GM12878 (cell line): Measurements from ENCODE around the gene RRP12. TPM values are rescaled to one million over a fixed set of nuclear protein-coding genes. Genes with fewer than 3 reads are reported as not detected.

Experiments
- ATAC-seq: fragments of 200-7000 bp; cut with Tn5 transposase; 3 replicates; pipeline ENCODE4 v1.9.1; 2020; ENCODE audit warnings: mild to moderate bottlenecking, moderate library complexity
- BruUV-seq: library from RNA; stranded (reverse); fragments of 400-500 nt; replicated peaks from 2 replicates; lab custom pipeline; 2021; lab: Mats Ljungman, UMichigan
- CTCF ChIA-PET: fragments of 300-600 bp; sonication (Branson Sonifier 250); formaldehyde crosslinking; extraction: SDS; loops from one replicate; lab custom pipeline; 2021; ENCODE audit warnings: inconsistent platforms; lab: Yijun Ruan, JAX
- POLR2A ChIA-PET: fragments of 350-600 bp; formaldehyde crosslinking; extraction: SDS; loops from one replicate; lab custom pipeline; 2021; ENCODE audit warnings: inconsistent platforms; lab: Charles Lee
- RAD21 ChIA-PET: fragments of 300-600 bp; sonication (Branson Sonifier 250); formaldehyde crosslinking; loops from one replicate; lab custom pipeline; 2023; ENCODE audit warnings: antibody characterized with exemption; ENCODE audit not compliant: unreplicated experiment; lab: Charles Lee
- SMC1A ChIA-PET: fragments of 300-600 bp; sonication (Branson Sonifier 250); formaldehyde crosslinking; loops from one replicate; lab custom pipeline; 2023; ENCODE audit not compliant: unreplicated experiment, uncharacterized antibody; lab: Charles Lee
- DNase-seq: peaks from one replicate; pipeline ENCODE4 v3.0.0-alpha.2; 2011; ENCODE audit warnings: low read depth, low spot score
- FAIRE-seq: peaks from 3 replicates; lab custom pipeline; 2011; peaks lifted over from hg19 to GRCh38; lab: Jason Lieb, UNC
- H2AFZ ChIP-seq: 2 replicates; pipeline ENCODE4 v1.6.0; 2011; ENCODE audit warnings: low read depth, low read length, control low read depth; ENCODE audit not compliant: control insufficient read depth
- H3K27ac ChIP-seq: 2 replicates; pipeline ENCODE4 v1.5.1; 2011; ENCODE audit warnings: control low read depth; ENCODE audit not compliant: control insufficient read depth, insufficient read depth
- H3K27me3 ChIP-seq, 2 experiments: replicated peaks in 1 of 2; 2 replicates each; pipeline versions ENCODE4 v1.6.0 to v1.6.1; 2011; ENCODE audit warnings: low read length in 1 of 2; ENCODE audit not compliant: control insufficient read depth in 2 of 2, insufficient read depth in 2 of 2
- H3K36me3 ChIP-seq, 2 experiments: 2 replicates each; pipeline ENCODE4 v1.5.1; 2011; ENCODE audit warnings: low read length in 1 of 2; ENCODE audit not compliant: control insufficient read depth in 2 of 2, insufficient read depth in 2 of 2
- H3K4me1 ChIP-seq: 2 replicates; pipeline ENCODE4 v1.6.1; 2011; ENCODE audit warnings: mild to moderate bottlenecking, low read length, moderate library complexity, mixed read lengths; ENCODE audit not compliant: control insufficient read depth, insufficient read depth
- H3K4me2 ChIP-seq: 2 replicates; pipeline ENCODE4 v1.6.0; 2011; ENCODE audit warnings: control low read depth; ENCODE audit not compliant: control insufficient read depth, insufficient read depth
- H3K4me3 ChIP-seq: fragments of 200-600 bp; sonication (generic); 2 replicates; pipeline ENCODE4 v1.5.1; 2016
- H3K79me2 ChIP-seq: 2 replicates; pipeline ENCODE4 v1.6.0; 2011; ENCODE audit warnings: low read length; ENCODE audit not compliant: control insufficient read depth, insufficient read depth
- H3K9ac ChIP-seq: 2 replicates; pipeline ENCODE4 v1.8.0; 2011; ENCODE audit warnings: low read length, control low read depth, mixed read lengths; ENCODE audit not compliant: control insufficient read depth, insufficient read depth
- H3K9me3 ChIP-seq: replicated peaks from 3 replicates; pipeline ENCODE4 v1.5.1; 2011; ENCODE audit warnings: mild to moderate bottlenecking, low read length; ENCODE audit not compliant: control insufficient read depth, insufficient read depth
- H4K20me1 ChIP-seq: 2 replicates; pipeline ENCODE4 v1.6.0; 2011; ENCODE audit not compliant: control insufficient read depth, insufficient read depth
- BRCA1 ChIP-seq: IDR thresholded peaks from 2 replicates; pipeline ENCODE4 v1.6.1; 2011; ENCODE audit warnings: low read depth, low read length, improper control_type of control experiment
- CEBPB ChIP-seq, 2 experiments: fragments of 150-350 bp in 1 of 2; IDR thresholded peaks; 2 replicates each; pipeline ENCODE4 v1.6.1; 2012 to 2014; ENCODE audit warnings: low read depth in 2 of 2, low read length in 2 of 2, borderline replicate concordance in 1 of 2, inconsistent platforms in 1 of 2
- CREM ChIP-seq: IDR thresholded peaks from 2 replicates; pipeline ENCODE4 v1.6.1; 2014; ENCODE audit warnings: antibody characterized with exemption, low read depth
- JUNB ChIP-seq: IDR thresholded peaks from 2 replicates; pipeline ENCODE4 v1.6.1; 2016; ENCODE audit warnings: antibody characterized with exemption, mild to moderate bottlenecking
- MEF2B ChIP-seq: fragments of 450-650 bp; IDR thresholded peaks from 2 replicates; pipeline ENCODE4 v1.6.1; 2018; ENCODE audit warnings: mild to moderate bottlenecking, moderate library complexity; ENCODE audit not compliant: partially characterized antibody, poor library complexity, severe bottlenecking
- MYB ChIP-seq: fragments of 150-350 bp; IDR thresholded peaks from 2 replicates; pipeline ENCODE4 v1.6.1; 2014; ENCODE audit warnings: mild to moderate bottlenecking, low read depth, low read length, borderline replicate concordance
- PML ChIP-seq: IDR thresholded peaks from 2 replicates; pipeline ENCODE4 v1.6.1; 2012; ENCODE audit warnings: low read length, inconsistent platforms
- RB1 ChIP-seq: fragments of 450-650 bp; formaldehyde crosslinking; IDR thresholded peaks from 2 replicates; pipeline ENCODE4 v1.6.1; 2017; ENCODE audit warnings: mild to moderate bottlenecking, borderline replicate concordance
- RCOR1 ChIP-seq: conservative IDR thresholded peaks from 2 replicates; pipeline ENCODE4 v1.6.1; 2012; ENCODE audit warnings: low read depth, low read length, improper control_type of control experiment
- SMARCA5 ChIP-seq: fragments of 450-650 bp; IDR thresholded peaks from 2 replicates; pipeline ENCODE4 v1.6.1; 2017; ENCODE audit warnings: mild to moderate bottlenecking
- SRF ChIP-seq, 2 experiments: IDR thresholded peaks; 2 replicates each; pipeline ENCODE4 v1.6.1; 2011; ENCODE audit warnings: low read depth in 2 of 2, low read length in 2 of 2, mild to moderate bottlenecking in 1 of 2, moderate library complexity in 1 of 2
- SUPT20H ChIP-seq: IDR thresholded peaks from 2 replicates; pipeline ENCODE4 v1.6.1; 2011; ENCODE audit warnings: low read depth, mild to moderate bottlenecking, low read length, moderate library complexity, borderline replicate concordance; ENCODE audit not compliant: control insufficient read depth
- ZNF622 ChIP-seq: fragments of 450-650 bp; IDR thresholded peaks from 2 replicates; pipeline ENCODE4 v1.6.1; 2017; ENCODE audit warnings: mild to moderate bottlenecking, inconsistent platforms
- WGBS: methylation state at CpG from one replicate; pipeline ENCODE4 v1.1.6; 2016; ENCODE audit warnings: low lambda C conversion rate; ENCODE audit not compliant: insufficient replicate concordance, insufficient coverage; ENCODE audit errors: missing lambda C conversion rate; 5-methylcytosine and 5-hydroxymethylcytosine counted together
- in situ Hi-C: fragments of 300-500 bp; cut with MboI; formaldehyde crosslinking; loops from 9 replicates; pipeline ENCODE4 v1.14.3; 2018; ENCODE audit warnings: mixed read lengths
- intact Hi-C: fragments of 100-400 bp; cut with micrococcal nuclease; formaldehyde crosslinking; loops from one replicate; pipeline ENCODE4 v1.14.2; 2022; ENCODE audit not compliant: unreplicated experiment
- polyA plus RNA-seq, 11 experiments: library from polyadenylated mRNA; depleted of rRNA in 4 of 11; unstranded in 6 of 11; stranded (reverse) in 5 of 11; fragments of >200 nt; fragmentation: Nextera tagmentation in 4 of 11; fragmentation: Illumina TruSeq in 1 of 11; extraction: Ambion mirVana in 4 of 11; extraction: Trizol in 1 of 11; gene quantifications; 1 replicate in 1 of 11; 2 replicates in 10 of 11; pipeline versions ENCODE4 v1.2.1 to v1.2.3, GENCODE V29; 2011 to 2016; ENCODE audit warnings: inconsistent platforms in 2 of 11, missing spikeins in 2 of 11, low read depth in 1 of 11
- total RNA-seq, 4 experiments: library from RNA; depleted of rRNA in 3 of 4; stranded (reverse); fragments of >200 nt in 3 of 4; fragmentation: Illumina TruSeq in 1 of 4; extraction: Trizol in 1 of 4; gene quantifications; 2 replicates each; pipeline versions ENCODE4 v1.2.1 to v1.2.3, GENCODE V29; 2013 to 2021
- TF ChIP-seq, protein P1 (sequence below): fragments of 450-650 bp; IDR thresholded peaks from 2 replicates; pipeline ENCODE4 v1.6.1; 2017; ENCODE audit warnings: borderline replicate concordance
- TF ChIP-seq, protein P2 (sequence below): IDR thresholded peaks from 2 replicates; pipeline ENCODE4 v1.6.1; 2011; ENCODE audit warnings: borderline replicate concordance, low read depth, mild to moderate bottlenecking, moderate library complexity, low read length; ENCODE audit not compliant: insufficient read depth, poor library complexity, severe bottlenecking
- TF ChIP-seq, protein P3 (sequence below): fragments of 450-650 bp; IDR thresholded peaks from 2 replicates; pipeline ENCODE4 v1.6.1; 2017; ENCODE audit warnings: low read depth, mild to moderate bottlenecking, moderate library complexity

RRP12 gene
- total and polyA plus RNA-seq, 10 of the 15 experiments (the other 5 are each of a cell fraction or from before 2014, with no cell fraction given), result 5.3 to 48.7 (median 16.8) TPM

DNA sequence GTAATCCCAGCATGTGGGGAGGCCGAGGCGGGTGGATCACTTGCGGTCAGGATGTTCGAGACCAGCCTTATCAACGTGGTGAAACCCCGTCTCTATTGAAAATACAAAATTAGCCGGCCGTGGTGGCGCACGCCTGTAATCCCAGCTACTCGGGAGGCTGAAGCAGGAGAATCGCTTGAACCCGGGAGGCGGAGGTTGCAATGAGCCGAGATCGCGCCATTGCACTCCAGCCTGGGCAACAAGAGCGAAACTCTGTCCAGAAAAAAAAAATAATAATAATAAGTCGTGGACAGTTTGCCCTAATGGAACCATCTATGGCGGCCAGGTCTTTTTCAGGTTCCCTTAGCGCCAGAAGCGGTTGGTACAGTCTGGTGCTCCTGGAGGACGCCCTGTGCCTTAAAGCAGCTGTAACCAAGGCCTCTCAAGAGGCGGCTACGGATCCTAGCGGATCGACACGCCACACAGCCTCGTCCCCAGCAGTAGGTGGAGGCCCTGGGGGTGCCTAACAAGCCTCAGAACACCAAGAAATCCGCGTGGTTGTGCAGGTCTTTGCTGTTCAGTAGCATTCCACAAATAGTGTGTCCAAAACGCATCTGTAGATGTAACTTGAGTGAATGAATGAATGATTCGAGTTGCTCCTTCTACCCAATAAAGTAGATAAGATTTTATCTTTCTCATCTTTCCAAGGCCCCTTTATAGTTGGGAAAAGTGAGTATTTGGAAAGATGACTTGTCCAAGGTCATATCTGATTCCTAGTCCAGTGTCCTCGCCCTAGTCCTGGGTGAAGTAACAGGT lies 25.8 kb upstream of the RRP12 start (continued):
- TF ChIP-seq, protein P1, sequence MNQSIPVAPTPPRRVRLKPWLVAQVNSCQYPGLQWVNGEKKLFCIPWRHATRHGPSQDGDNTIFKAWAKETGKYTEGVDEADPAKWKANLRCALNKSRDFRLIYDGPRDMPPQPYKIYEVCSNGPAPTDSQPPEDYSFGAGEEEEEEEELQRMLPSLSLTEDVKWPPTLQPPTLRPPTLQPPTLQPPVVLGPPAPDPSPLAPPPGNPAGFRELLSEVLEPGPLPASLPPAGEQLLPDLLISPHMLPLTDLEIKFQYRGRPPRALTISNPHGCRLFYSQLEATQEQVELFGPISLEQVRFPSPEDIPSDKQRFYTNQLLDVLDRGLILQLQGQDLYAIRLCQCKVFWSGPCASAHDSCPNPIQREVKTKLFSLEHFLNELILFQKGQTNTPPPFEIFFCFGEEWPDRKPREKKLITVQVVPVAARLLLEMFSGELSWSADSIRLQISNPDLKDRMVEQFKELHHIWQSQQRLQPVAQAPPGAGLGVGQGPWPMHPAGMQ, result no peak
- TF ChIP-seq BRCA1, result no peak
- no peak for TF ChIP-seq SRF (IDR thresholded peaks at IDR 0.05; ENCODE audit: low read depth in 2 of 2, low read length in 2 of 2)
- TF ChIP-seq RCOR1, result no peak
- TF ChIP-seq CEBPB (IDR thresholded peaks at IDR 0.05; ENCODE audit: borderline replicate concordance in 1 of 2, low read depth in 2 of 2, low read length in 2 of 2), result no peak

DNA sequence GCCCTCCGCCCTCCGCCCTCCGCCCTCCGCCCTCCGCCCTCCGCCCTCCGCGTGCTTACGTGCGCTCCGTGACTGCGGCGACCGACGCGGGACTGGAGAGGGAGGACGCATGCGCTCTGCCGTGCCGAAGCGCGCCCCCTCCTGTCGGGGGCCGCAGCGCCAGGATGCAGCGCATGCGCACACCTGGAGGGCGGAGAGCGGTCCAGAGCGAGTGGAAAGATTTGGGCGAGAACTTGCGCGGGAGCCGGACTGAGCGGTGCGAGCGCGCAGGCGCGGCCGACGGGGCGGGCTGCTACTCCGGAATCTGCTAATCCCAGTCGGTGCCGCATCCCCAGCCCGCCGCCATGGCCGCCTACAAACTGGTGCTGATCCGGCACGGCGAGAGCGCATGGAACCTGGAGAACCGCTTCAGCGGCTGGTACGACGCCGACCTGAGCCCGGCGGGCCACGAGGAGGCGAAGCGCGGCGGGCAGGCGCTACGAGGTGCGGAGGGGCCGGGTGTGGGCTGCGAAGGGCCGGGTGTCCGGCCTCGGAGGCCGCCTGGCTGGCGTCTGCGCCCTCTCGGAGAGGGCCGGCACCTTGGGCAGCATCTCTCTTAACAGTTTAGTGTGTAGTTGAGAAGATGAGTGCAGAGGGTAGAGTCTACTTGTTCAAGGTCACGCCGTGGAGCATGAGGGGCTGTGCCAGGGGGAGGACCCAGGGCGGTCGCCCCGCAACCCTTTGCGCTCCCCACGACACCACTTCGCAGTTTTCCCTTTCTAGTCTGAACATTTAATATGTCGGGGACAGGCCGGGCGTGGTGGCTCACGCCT lies 25.0 kb upstream of the RRP12 start, which contains the start of gene PGAM1:
TSS of gene PGAM1 (plus strand) at position 228 of the 812 bp plus-strand sequence. CDS start at position 345, 117 bp downstream.
- RAD21 ChIA-PET, result no interaction called here
- TF ChIP-seq MEF2B (no peak), RB1 (peak; percentile 65; the same call in 1 of the 2 replicates), SUPT20H (no peak), MYB (no peak), SMARCA5 (peak; percentile 25; the same call in 1 of the 2 replicates), ZNF622 (no peak), JUNB (no peak), SRF (IDR thresholded peaks at IDR 0.05; ENCODE audit: low read depth in 2 of 2, low read length in 2 of 2) (no peak), CREM (peak; percentile 37; the same call in 1 of the 2 replicates), PML (no peak)
- TF ChIP-seq, protein P2, sequence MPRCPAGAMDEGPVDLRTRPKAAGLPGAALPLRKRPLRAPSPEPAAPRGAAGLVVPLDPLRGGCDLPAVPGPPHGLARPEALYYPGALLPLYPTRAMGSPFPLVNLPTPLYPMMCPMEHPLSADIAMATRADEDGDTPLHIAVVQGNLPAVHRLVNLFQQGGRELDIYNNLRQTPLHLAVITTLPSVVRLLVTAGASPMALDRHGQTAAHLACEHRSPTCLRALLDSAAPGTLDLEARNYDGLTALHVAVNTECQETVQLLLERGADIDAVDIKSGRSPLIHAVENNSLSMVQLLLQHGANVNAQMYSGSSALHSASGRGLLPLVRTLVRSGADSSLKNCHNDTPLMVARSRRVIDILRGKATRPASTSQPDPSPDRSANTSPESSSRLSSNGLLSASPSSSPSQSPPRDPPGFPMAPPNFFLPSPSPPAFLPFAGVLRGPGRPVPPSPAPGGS, result no peak
- TF ChIP-seq, protein P3, sequence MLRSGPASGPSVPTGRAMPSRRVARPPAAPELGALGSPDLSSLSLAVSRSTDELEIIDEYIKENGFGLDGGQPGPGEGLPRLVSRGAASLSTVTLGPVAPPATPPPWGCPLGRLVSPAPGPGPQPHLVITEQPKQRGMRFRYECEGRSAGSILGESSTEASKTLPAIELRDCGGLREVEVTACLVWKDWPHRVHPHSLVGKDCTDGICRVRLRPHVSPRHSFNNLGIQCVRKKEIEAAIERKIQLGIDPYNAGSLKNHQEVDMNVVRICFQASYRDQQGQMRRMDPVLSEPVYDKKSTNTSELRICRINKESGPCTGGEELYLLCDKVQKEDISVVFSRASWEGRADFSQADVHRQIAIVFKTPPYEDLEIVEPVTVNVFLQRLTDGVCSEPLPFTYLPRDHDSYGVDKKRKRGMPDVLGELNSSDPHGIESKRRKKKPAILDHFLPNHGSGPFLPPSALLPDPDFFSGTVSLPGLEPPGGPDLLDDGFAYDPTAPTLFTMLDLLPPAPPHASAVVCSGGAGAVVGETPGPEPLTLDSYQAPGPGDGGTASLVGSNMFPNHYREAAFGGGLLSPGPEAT, result no peak

More for the DNA sequence above, 25.0 kb upstream of the RRP12 start, which contains the start of gene PGAM1:
- FAIRE-seq (peak; percentile 66), DNase-seq (peak; percentile 95), ATAC-seq (peak; percentile 92)
- ChIA-PET POLR2A (interaction anchor here (2.4 kb wide), 1 partner anchor 19 kb away, joined by 6 read pairs; no protein-coding TSS in a partner anchor), CTCF (no interaction called here), SMC1A (no interaction called here)
- peaks cover 55% of the 10 kb centered on the region for H3K79me2 ChIP-seq
- no TSS peak for BruUV-seq
- peak within 1 kb of the TSS; percentile 78 for H3K4me2 ChIP-seq
- peak within 1 kb of the TSS; percentile 86 for H2AFZ ChIP-seq
- intact Hi-C loops (loop anchor here (2.0 to 5.0 kb wide), 2 partner anchors 19 to 71 kb away; partner anchors contain the start of genes MMS19 and UBTD1), in situ Hi-C loops (no loop called here)
- no peaks in the 10 kb centered on the region for H3K9me3 ChIP-seq
- peaks cover 6% of the 10 kb centered on the region; the same call in 1 of the 2 replicates for H4K20me1 ChIP-seq
- H3K9ac ChIP-seq, result peak within 1 kb of the TSS; percentile 89
- peaks cover 18% of the 10 kb centered on the region for H3K4me1 ChIP-seq
- H3K36me3 ChIP-seq, result peaks cover 4 to 16% of the 10 kb centered on the region in 2 experiments; a peak in 3 of 4 replicates
- peak within 1 kb of the TSS; percentile 95 for H3K27ac ChIP-seq
- H3K27me3 ChIP-seq, result no peaks in the 10 kb centered on the region
- under 1% methylated on average over 78 of the region's 90 CpGs for WGBS
- peak within 1 kb of the TSS; percentile 97 for H3K4me3 ChIP-seq
